GM12801 (cell line): ENCODE data around the gene SMO.

ENCODE experiments used
- TF ChIP-seq, protein P1 (sequence below): IDR thresholded peaks from one replicate; pipeline ENCODE4 v1.5.1; 2011; ENCODE audit warnings: control low read depth; ENCODE audit not compliant: insufficient read length; ENCODE audit errors: extremely low read depth

SMO gene

DNA sequence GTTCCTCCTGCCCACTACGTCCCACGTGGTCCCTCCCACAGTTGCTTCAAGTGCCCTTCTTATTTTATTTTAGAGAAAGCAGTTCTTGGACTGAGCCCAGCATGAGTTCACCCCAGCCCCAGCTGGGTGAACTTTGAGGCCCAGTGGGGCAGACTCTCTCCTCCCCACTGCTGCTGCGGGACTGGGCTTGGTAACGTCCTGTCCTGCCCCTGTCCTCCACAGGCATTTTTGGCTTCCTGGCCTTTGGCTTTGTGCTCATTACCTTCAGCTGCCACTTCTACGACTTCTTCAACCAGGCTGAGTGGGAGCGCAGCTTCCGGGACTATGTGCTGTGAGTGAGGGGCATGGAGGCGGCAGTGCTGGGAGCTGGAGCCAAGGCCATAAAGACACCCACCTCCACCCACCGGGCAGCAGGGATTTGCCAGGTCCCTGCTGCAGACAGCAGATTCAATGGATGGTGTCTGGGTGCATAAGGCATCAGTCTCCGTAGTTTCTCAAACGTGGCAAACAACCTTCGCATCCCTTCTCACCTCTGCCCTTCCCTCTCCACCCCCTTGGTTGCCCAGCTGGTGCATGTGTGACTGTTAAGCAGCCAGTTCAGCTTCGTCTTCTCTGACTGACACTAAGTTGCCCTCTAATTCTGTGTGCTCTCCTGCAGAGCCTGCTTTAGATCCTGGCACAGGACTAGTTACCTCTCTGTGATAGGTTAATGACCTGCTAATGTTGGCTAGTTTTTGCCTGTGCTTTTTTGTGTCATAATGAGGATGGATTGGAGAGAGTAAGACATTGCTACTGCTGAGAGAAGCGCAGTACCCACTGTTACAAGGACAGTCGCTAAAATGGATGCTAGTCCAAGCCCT, 20.9 kb downstream of the SMO start:
- TF ChIP-seq, protein P1, sequence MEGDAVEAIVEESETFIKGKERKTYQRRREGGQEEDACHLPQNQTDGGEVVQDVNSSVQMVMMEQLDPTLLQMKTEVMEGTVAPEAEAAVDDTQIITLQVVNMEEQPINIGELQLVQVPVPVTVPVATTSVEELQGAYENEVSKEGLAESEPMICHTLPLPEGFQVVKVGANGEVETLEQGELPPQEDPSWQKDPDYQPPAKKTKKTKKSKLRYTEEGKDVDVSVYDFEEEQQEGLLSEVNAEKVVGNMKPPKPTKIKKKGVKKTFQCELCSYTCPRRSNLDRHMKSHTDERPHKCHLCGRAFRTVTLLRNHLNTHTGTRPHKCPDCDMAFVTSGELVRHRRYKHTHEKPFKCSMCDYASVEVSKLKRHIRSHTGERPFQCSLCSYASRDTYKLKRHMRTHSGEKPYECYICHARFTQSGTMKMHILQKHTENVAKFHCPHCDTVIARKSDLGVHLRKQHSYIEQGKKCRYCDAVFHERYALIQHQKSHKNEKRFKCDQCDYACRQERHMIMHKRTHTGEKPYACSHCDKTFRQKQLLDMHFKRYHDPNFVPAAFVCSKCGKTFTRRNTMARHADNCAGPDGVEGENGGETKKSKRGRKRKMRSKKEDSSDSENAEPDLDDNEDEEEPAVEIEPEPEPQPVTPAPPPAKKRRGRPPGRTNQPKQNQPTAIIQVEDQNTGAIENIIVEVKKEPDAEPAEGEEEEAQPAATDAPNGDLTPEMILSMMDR: no peak

GRCh38 chr7:129210256-129210988, 22.0 kb downstream of the SMO start:
- TF ChIP-seq, protein P1: no peak

DNA sequence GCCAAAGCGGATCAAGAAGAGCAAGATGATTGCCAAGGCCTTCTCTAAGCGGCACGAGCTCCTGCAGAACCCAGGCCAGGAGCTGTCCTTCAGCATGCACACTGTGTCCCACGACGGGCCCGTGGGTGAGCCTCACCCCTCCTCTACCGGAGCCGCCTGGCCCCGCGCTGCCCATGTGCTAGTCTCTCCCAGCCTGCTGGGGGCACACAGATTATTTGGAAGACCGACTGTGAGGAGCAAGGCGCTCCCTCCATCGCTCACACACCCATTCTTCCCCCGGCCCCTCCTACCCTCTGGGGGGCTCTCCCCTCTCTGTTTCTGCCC, 22.5 kb downstream of the SMO start:
- TF ChIP-seq, protein P1: no peak

DNA sequence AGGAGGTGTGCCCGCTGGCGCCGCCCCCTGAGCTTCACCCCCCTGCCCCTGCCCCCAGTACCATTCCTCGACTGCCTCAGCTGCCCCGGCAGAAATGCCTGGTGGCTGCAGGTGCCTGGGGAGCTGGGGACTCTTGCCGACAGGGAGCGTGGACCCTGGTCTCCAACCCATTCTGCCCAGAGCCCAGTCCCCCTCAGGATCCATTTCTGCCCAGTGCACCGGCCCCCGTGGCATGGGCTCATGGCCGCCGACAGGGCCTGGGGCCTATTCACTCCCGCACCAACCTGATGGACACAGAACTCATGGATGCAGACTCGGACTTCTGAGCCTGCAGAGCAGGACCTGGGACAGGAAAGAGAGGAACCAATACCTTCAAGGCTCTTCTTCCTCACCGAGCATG, 23.7 kb downstream of the SMO start:
- TF ChIP-seq, protein P1: no peak

DNA sequence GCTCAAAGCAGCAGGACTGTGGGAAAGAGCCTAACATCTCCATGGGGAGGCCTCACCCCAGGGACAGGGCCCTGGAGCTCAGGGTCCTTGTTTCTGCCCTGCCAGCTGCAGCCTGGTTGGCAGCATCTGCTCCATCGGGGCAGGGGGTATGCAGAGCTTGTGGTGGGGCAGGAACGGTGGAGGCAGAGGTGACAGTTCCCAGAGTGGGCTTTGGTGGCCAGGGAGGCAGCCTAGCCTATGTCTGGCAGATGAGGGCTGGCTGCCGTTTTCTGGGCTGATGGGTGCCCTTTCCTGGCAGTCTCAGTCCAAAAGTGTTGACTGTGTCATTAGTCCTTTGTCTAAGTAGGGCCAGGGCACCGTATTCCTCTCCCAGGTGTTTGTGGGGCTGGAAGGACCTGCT, 24.2 kb downstream of the SMO start:
- TF ChIP-seq, protein P1: no peak

GRCh38 chr7:129213828-129214227, 25.4 kb downstream of the SMO start:
- TF ChIP-seq, protein P1: no peak

GRCh38 chr7:129218514-129219062, 30.2 kb downstream of the SMO start:
- TF ChIP-seq, protein P1: no peak
